HepG2 (cell line): ENCODE measurements around the gene KCNAB1. TPM values are rescaled to one million over a fixed set of nuclear protein-coding genes. Genes with fewer than 3 reads are reported as not detected.
A peak's percentile ranks its signal among the peaks of the same experiment; 100 is the strongest.

Experiments
- EHMT2 ChIP-seq: fragments of 200-600 bp; sonication (generic); IDR thresholded peaks from 2 replicates; pipeline ENCODE4 v1.7.0; 2017; ENCODE audit warnings: antibody characterized with exemption, low read depth, low read length, borderline replicate concordance
- KLF13 ChIP-seq: sonication (generic); formaldehyde crosslinking; IDR thresholded peaks from 2 replicates; pipeline ENCODE4 v1.4.0; 2020; ENCODE audit warnings: mild to moderate bottlenecking, missing genetic modification reagents
- MYC ChIP-seq: sonication (generic); formaldehyde crosslinking; IDR thresholded peaks from 2 replicates; pipeline ENCODE4 v1.9.0; 2021; ENCODE audit warnings: missing genetic modification reagents, borderline replicate concordance
- PCBP2 ChIP-seq: fragments of 200-400 bp; formaldehyde crosslinking; optimal IDR thresholded peaks from 2 replicates; pipeline ENCODE3; 2018; ENCODE audit warnings: low read length, low read depth; ENCODE audit not compliant: poor library complexity, severe bottlenecking
- RNF2 ChIP-seq: fragments of 450-650 bp; conservative IDR thresholded peaks from 2 replicates; pipeline ENCODE4 v1.6.1; 2016; ENCODE audit warnings: low read depth
- SIN3A ChIP-seq: IDR thresholded peaks from 2 replicates; pipeline ENCODE4 v1.6.1; 2011; ENCODE audit warnings: low read depth, mild to moderate bottlenecking, control low read depth, low read length, borderline replicate concordance
- ZBTB21 ChIP-seq: sonication (generic); formaldehyde crosslinking; IDR thresholded peaks from 2 replicates; pipeline ENCODE4 v1.4.0; 2020; ENCODE audit warnings: missing genetic modification reagents
- ZFP36 ChIP-seq: fragments of 150-350 bp; IDR thresholded peaks from 2 replicates; pipeline ENCODE4 v1.6.1; 2018; ENCODE audit warnings: borderline replicate concordance, low read length, low read depth; ENCODE audit not compliant: partially characterized antibody
- ZNF138 ChIP-seq: sonication (generic); formaldehyde crosslinking; IDR thresholded peaks from 2 replicates; pipeline ENCODE4 v1.5.0; 2020; ENCODE audit warnings: mild to moderate bottlenecking, low read depth, missing genetic modification reagents
- ZNF230 ChIP-seq: sonication (generic); formaldehyde crosslinking; IDR thresholded peaks from 2 replicates; pipeline ENCODE4 v1.4.0; 2020; ENCODE audit warnings: mild to moderate bottlenecking, missing genetic modification reagents
- ZNF788 ChIP-seq: sonication (generic); formaldehyde crosslinking; IDR thresholded peaks from 2 replicates; pipeline ENCODE4 v1.5.0; 2020; ENCODE audit warnings: mild to moderate bottlenecking, missing genetic modification reagents, borderline replicate concordance
- polyA plus RNA-seq, 8 experiments: library from polyadenylated mRNA; depleted of rRNA in 3 of 8; stranded (reverse) in 7 of 8; unstranded in 1 of 8; fragments of >200 nt; fragmentation: Illumina TruSeq in 4 of 8; extraction: Trizol in 4 of 8; gene quantifications; 2 replicates each; pipeline versions ENCODE4 v1.2.1 to v1.2.3, GENCODE V29; 2011 to 2016; ENCODE audit warnings: low read depth in 4 of 8, missing spikeins in 1 of 8, mixed read lengths in 1 of 8; ENCODE audit not compliant: insufficient read depth in 1 of 8
- total RNA-seq, 5 experiments: library from RNA; depleted of rRNA; stranded (reverse); fragments of >200 nt; fragmentation: Illumina TruSeq; extraction: Trizol; gene quantifications; 2 replicates each; pipeline ENCODE4 v1.2.3, GENCODE V29; 2016; ENCODE audit warnings: low read depth in 1 of 5
- TF ChIP-seq, protein P1 (sequence below): sonication (generic); formaldehyde crosslinking; IDR thresholded peaks from 2 replicates; pipeline ENCODE4 v1.8.0; 2022; ENCODE audit warnings: mild to moderate bottlenecking, missing genetic modification reagents
- TF ChIP-seq, protein P2 (sequence below): sonication (generic); formaldehyde crosslinking; IDR thresholded peaks from 2 replicates; pipeline ENCODE4 v1.5.1; 2020; ENCODE audit warnings: mild to moderate bottlenecking, missing genetic modification reagents, borderline replicate concordance
- TF ChIP-seq, protein P3 (sequence below): sonication (generic); formaldehyde crosslinking; conservative IDR thresholded peaks from 2 replicates; pipeline ENCODE4 v1.8.0; 2022; ENCODE audit warnings: missing genetic modification reagents
- TF ChIP-seq, protein P4 (sequence below): sonication (generic); formaldehyde crosslinking; IDR thresholded peaks from 2 replicates; pipeline ENCODE4 v1.8.1; 2023; ENCODE audit warnings: mild to moderate bottlenecking, missing genetic modification reagents
- TF ChIP-seq, protein P5 (sequence below): sonication (generic); formaldehyde crosslinking; IDR thresholded peaks from 2 replicates; pipeline ENCODE4 v1.5.0; 2020; ENCODE audit warnings: mild to moderate bottlenecking, missing genetic modification reagents, moderate library complexity
- TF ChIP-seq, protein P6 (sequence below): sonication (generic); formaldehyde crosslinking; IDR thresholded peaks from 2 replicates; pipeline ENCODE4 v1.4.0; 2020; ENCODE audit warnings: missing genetic modification reagents

The KCNAB1 gene
- total and polyA plus RNA-seq, 2 of the 13 experiments (the other 11 are each of a cell fraction or from before 2014, with no cell fraction given) = not detected

DNA sequence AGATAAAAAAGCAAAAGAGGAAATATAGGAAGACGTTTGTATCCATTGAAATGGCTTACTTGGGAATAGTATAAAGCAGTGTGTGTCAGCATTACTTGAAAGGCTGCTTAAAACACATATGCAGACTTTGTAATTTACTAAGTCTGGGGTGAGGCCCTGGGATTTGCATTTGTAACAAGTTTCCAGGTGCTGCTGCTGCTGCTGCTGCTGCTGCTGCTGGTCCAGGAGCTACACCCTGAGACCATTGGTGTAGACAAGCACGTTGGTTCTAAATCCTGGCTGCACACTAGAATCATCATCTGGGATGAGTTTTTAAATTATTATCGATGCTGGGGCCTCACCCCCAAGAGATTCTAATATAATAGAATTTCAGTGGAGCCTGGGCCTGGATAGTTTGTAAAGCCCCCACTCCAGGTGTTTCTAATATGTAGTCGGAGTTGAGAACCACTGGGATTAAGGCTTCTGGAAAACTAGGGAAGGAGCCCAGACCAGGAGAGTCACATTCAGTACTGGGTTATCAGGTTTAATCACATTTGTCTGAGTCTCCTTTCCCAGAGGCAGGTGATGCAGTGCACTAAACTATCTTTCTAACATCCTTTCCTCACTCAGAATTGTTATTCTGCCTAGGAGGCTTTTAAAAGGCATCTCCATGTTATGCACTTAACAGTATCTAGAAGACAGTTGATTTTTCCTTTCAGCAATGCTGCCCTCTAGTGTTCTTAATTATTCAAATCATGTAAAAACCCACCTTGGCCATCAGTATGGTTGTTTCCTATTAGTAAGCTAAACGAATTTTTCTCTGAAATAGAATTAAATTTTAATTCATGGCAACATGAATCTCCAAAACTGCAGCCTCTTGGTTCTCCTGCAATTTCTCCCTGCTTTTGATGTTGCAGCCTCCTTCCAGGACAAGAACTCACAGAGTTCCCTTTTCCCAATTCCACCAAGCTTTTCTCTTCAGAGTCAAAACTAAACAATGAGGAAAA lies 389.1 kb downstream of the KCNAB1 start (continued):
- TF ChIP-seq, protein P1, sequence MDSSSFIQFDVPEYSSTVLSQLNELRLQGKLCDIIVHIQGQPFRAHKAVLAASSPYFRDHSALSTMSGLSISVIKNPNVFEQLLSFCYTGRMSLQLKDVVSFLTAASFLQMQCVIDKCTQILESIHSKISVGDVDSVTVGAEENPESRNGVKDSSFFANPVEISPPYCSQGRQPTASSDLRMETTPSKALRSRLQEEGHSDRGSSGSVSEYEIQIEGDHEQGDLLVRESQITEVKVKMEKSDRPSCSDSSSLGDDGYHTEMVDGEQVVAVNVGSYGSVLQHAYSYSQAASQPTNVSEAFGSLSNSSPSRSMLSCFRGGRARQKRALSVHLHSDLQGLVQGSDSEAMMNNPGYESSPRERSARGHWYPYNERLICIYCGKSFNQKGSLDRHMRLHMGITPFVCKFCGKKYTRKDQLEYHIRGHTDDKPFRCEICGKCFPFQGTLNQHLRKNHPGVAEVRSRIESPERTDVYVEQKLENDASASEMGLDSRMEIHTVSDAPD (CRISPR knock-in tag) = no peak
- TF ChIP-seq MYC (CRISPR knock-in tag) (no peak), ZNF230 (CRISPR knock-in tag) (no peak), PCBP2 (no peak), ZNF138 (CRISPR knock-in tag) (no peak), ZFP36 (peak; percentile 47), EHMT2 (no peak), ZBTB21 (CRISPR knock-in tag) (no peak), RNF2 (peak; percentile 73; the same call in 1 of the 2 replicates), SIN3A (no peak), KLF13 (CRISPR knock-in tag) (no peak), ZNF788 (CRISPR knock-in tag) (no peak)
- TF ChIP-seq, protein P2, sequence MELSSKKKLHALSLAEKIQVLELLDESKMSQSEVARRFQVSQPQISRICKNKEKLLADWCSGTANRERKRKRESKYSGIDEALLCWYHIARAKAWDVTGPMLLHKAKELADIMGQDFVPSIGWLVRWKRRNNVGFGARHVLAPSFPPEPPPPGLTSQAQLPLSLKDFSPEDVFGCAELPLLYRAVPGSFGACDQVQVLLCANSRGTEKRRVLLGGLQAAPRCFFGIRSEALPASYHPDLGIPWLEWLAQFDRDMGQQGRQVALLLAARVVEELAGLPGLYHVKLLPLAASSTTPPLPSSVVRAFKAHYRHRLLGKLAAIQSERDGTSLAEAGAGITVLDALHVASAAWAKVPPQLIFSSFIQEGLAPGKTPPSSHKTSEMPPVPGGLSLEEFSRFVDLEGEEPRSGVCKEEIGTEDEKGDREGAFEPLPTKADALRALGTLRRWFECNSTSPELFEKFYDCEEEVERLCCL (CRISPR knock-in tag) = 0 out of 2 replicates have a peak, but pooled peaks have one; percentile 33
- TF ChIP-seq, protein P3, sequence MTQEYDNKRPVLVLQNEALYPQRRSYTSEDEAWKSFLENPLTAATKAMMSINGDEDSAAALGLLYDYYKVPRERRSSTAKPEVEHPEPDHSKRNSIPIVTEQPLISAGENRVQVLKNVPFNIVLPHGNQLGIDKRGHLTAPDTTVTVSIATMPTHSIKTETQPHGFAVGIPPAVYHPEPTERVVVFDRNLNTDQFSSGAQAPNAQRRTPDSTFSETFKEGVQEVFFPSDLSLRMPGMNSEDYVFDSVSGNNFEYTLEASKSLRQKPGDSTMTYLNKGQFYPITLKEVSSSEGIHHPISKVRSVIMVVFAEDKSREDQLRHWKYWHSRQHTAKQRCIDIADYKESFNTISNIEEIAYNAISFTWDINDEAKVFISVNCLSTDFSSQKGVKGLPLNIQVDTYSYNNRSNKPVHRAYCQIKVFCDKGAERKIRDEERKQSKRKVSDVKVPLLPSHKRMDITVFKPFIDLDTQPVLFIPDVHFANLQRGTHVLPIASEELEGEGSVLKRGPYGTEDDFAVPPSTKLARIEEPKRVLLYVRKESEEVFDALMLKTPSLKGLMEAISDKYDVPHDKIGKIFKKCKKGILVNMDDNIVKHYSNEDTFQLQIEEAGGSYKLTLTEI (CRISPR knock-in tag) = no peak
- TF ChIP-seq, protein P4, sequence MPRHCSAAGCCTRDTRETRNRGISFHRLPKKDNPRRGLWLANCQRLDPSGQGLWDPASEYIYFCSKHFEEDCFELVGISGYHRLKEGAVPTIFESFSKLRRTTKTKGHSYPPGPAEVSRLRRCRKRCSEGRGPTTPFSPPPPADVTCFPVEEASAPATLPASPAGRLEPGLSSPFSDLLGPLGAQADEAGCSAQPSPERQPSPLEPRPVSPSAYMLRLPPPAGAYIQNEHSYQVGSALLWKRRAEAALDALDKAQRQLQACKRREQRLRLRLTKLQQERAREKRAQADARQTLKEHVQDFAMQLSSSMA (CRISPR knock-in tag) = no peak
- TF ChIP-seq, protein P5, sequence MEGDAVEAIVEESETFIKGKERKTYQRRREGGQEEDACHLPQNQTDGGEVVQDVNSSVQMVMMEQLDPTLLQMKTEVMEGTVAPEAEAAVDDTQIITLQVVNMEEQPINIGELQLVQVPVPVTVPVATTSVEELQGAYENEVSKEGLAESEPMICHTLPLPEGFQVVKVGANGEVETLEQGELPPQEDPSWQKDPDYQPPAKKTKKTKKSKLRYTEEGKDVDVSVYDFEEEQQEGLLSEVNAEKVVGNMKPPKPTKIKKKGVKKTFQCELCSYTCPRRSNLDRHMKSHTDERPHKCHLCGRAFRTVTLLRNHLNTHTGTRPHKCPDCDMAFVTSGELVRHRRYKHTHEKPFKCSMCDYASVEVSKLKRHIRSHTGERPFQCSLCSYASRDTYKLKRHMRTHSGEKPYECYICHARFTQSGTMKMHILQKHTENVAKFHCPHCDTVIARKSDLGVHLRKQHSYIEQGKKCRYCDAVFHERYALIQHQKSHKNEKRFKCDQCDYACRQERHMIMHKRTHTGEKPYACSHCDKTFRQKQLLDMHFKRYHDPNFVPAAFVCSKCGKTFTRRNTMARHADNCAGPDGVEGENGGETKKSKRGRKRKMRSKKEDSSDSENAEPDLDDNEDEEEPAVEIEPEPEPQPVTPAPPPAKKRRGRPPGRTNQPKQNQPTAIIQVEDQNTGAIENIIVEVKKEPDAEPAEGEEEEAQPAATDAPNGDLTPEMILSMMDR (CRISPR knock-in tag) = peak; percentile 63
- TF ChIP-seq, protein P6, sequence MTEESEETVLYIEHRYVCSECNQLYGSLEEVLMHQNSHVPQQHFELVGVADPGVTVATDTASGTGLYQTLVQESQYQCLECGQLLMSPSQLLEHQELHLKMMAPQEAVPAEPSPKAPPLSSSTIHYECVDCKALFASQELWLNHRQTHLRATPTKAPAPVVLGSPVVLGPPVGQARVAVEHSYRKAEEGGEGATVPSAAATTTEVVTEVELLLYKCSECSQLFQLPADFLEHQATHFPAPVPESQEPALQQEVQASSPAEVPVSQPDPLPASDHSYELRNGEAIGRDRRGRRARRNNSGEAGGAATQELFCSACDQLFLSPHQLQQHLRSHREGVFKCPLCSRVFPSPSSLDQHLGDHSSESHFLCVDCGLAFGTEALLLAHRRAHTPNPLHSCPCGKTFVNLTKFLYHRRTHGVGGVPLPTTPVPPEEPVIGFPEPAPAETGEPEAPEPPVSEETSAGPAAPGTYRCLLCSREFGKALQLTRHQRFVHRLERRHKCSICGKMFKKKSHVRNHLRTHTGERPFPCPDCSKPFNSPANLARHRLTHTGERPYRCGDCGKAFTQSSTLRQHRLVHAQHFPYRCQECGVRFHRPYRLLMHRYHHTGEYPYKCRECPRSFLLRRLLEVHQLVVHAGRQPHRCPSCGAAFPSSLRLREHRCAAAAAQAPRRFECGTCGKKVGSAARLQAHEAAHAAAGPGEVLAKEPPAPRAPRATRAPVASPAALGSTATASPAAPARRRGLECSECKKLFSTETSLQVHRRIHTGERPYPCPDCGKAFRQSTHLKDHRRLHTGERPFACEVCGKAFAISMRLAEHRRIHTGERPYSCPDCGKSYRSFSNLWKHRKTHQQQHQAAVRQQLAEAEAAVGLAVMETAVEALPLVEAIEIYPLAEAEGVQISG = no peak
